BJ (cell line): ENCODE data around the gene GAREM2. TPM values are rescaled to one million over a fixed set of nuclear protein-coding genes. Genes with fewer than 3 reads are reported as not detected.

Experiments used
- CTCF ChIA-PET: fragments of 350-600 bp; formaldehyde crosslinking; extraction: SDS; loops from one replicate; lab custom pipeline; 2021; ENCODE audit warnings: antibody characterized with exemption, inconsistent platforms; lab: Yijun Ruan, JAX
- POLR2A ChIA-PET: fragments of 300-600 bp; sonication (Branson Sonifier 250); formaldehyde crosslinking; extraction: SDS; loops from one replicate; lab custom pipeline; 2021; ENCODE audit warnings: antibody characterized with exemption; lab: Charles Lee
- DNase-seq: peaks from one replicate; pipeline ENCODE4 v3.0.0-alpha.2; 2011; ENCODE audit warnings: low read depth
- H3K27me3 ChIP-seq: 2 replicates; pipeline ENCODE4 v1.6.0; 2011; ENCODE audit warnings: low read length; ENCODE audit not compliant: control insufficient read depth, insufficient read depth
- H3K36me3 ChIP-seq: 2 replicates; pipeline ENCODE4 v1.5.1; 2011; ENCODE audit warnings: low read length; ENCODE audit not compliant: control insufficient read depth, insufficient read depth
- H3K4me3 ChIP-seq: 2 replicates; pipeline ENCODE4 v1.5.1; 2011; ENCODE audit warnings: low read depth, mild to moderate bottlenecking, control low read depth, low read length
- CTCF ChIP-seq: IDR thresholded peaks from 2 replicates; pipeline ENCODE4 v1.5.1; 2011; ENCODE audit warnings: low read depth, mild to moderate bottlenecking, control low read depth, inconsistent platforms, low read length, moderate library complexity; ENCODE audit not compliant: insufficient read depth
- polyA plus RNA-seq: library from polyadenylated mRNA; depleted of rRNA; stranded (reverse); fragments of >200 nt; gene quantifications from 2 replicates; pipeline ENCODE4 v1.2.3, GENCODE V29; 2011

Gene GAREM2
- polyA plus RNA-seq, 1 experiment: 2.3 TPM

- DNase-seq: no peak
- no peak for TF ChIP-seq CTCF
- Histone ChIP-seq H3K36me3 (no peaks in the 10 kb centered on the region), H3K4me3 (no peak overlapping the region), H3K27me3 (peaks cover 15% of the 10 kb centered on the region; the same call in 1 of the 2 replicates)
- CTCF ChIA-PET: no interaction called here
- POLR2A ChIA-PET: no interaction called here
These were observed 4.1 kb upstream of the GAREM2 start for GRCh38 chr2:26168785-26169184.

- CTCF ChIA-PET: no interaction called here
- no peaks in the 10 kb centered on the region for H3K36me3 ChIP-seq
- H3K4me3 ChIP-seq: no peak overlapping the region
- no peak for TF ChIP-seq CTCF
- H3K27me3 ChIP-seq: peaks cover 17% of the 10 kb centered on the region
- no peak for DNase-seq
- POLR2A ChIA-PET: no interaction called here
These were observed 3.7 kb upstream of the GAREM2 start for GRCh38 chr2:26169226-26169625.

GRCh38 chr2:26169681-26170414 lies 3.0 kb upstream of the GAREM2 start:
- H3K36me3 ChIP-seq: no peaks in the 10 kb centered on the region
- peaks cover 19% of the 10 kb centered on the region for H3K27me3 ChIP-seq
- no peak overlapping the region for H3K4me3 ChIP-seq
- DNase-seq: no peak
- TF ChIP-seq CTCF: no peak
- POLR2A ChIA-PET: no interaction called here
- CTCF ChIA-PET: no interaction called here

GRCh38 chr2:26170795-26171194 lies 2.1 kb upstream of the GAREM2 start:
- ChIA-PET CTCF (no interaction called here), POLR2A (no interaction called here)
- no peak for TF ChIP-seq CTCF
- Histone ChIP-seq H3K36me3 (no peaks in the 10 kb centered on the region), H3K27me3 (peaks cover 19% of the 10 kb centered on the region), H3K4me3 (no peak overlapping the region)
- no peak for DNase-seq

GRCh38 chr2:26172189-26172870 lies 558 bp upstream of the GAREM2 start:
- ChIA-PET POLR2A (no interaction called here), CTCF (no interaction called here)
- Histone ChIP-seq H3K4me3 (peak overlapping the region; percentile 29), H3K36me3 (no peaks in the 10 kb centered on the region), H3K27me3 (peaks cover 19% of the 10 kb centered on the region)
- no peak for TF ChIP-seq CTCF
- DNase-seq: no peak
